Pons (tissue), 1 donor: Measurements from ENCODE around the gene ARHGAP31.
A peak's percentile ranks its signal among the peaks of the same experiment; 100 is the strongest.
"Not testable (repeated sequence)": the region's sequence is repeated elsewhere in the genome, so short reads cannot be mapped to it uniquely, and the experiment has no call there.

Source experiments
- DNase-seq: peaks from one replicate; pipeline ENCODE4 v3.0.0-alpha.2; 2016; ENCODE audit warnings: low spot score

Gene ARHGAP31

DNA sequence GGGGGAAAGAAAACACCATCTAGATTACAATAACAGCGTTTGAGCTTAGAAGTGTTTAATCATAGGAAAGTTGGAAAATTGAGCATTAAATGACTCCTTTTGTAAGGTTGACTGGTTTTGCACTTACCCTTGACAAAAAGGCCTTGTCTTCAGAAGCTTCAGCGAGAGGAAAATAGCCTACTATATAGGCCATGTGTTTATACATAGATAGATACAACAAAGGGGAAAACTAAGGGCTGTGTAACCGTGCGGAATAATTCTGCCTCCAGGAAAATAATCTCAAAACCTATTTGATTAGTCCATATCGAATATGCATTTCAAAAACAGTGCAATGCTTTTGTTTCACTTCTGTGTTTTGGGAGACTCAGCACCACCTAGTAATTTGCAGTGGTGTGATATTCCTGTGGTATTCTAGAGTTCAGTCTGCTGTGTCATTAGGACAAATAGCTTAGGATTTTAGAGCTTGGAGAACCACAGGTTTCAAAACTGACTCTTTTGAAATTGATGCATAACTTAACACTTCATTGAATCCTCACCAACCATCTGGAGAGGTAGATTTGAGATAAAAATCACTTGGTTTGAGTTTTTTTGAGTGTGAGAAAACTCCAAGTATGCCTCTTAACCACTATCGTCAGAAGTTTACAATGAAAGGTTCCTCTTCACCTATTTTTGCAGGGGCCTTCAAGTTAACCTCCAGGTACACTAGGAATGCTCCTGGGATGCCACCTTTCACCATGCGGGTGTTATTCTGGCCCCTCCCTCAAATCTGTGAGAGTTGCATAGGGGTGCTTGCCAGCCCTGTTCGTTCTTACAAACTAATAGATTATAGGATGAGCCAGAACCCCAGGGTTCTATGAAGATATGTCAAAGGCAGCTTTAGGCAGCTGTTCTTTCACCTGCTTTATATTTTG lies 1.9 kb downstream of the ARHGAP31 start:
- DNase-seq, result no peak

DNA sequence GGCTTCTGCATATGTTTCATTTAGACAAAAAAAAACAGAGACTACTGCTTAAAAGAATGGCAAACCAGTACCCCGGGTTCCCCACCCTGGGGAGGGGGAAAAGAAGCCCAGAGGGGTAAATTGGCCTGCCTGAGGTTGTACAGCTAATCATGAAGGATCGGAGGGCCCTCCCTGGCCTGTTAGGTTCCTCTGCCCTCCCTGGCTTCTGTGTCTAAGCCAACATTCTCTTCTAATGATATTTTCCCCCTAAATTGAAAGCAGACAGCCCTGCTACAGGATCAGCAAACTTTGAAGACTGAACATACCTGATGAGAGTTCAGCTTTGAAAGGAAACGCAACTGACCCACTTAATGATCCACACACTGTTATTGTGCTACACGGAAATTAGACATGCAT lies 2.5 kb downstream of the ARHGAP31 start:
- no peak for DNase-seq

DNA sequence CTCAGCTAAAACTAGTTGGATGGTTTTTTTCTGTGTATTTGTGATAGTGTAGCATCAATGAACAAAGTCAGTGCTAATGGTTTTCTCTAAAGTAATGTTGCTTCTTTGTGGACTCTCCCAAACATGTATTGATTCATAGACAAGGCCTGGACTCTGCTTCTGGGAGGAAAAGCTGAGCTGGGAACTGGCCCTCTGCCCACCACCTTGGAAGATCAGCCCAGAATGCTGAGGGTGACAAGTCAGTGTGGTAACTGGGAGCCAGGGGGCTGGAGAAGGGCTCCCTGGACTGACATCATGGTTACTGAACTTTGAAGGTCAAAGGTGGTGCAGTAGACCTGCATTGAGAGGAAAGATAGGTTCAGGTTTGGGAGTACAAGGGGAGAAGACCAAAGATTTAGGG lies 3.0 kb downstream of the ARHGAP31 start:
- no peak for DNase-seq

DNA sequence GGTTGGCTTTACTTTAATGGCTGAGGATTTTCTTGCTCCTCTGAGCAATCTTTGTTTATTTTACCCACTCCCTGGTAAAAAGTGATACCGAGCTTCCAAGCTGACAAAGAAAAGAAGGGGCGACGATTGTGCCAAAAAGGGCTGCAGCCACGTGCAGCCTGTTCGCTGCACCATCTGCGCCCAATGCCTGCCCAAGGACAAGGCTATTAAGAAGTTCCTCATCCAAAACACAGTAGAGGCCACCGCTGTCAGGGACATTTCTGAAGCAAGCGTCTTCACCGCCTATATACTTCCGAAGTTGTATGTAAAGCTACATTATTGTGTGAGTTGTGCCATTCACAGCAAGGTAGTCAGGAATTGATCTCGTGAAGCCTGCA lies 4.4 kb downstream of the ARHGAP31 start:
- no peak for DNase-seq

DNA sequence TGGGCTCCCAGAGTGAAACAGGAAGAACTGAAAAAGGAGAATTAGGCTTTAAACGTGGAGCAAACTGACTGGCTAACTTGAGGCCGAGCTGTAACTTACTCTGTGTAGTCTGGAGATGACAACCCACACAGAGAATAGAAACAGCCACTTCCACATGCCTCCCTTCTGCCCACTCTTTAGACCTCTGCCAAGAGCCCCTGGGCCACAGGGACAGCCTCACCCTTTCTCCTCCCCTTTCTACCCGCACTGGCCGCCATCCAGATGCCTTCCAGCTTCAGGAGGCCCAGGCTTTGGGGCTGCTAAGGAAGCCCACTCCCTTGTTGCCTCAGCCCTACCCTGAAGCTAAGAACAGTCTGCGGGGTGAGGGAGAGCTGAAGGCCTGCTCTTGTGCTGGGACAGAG lies 6.8 kb downstream of the ARHGAP31 start:
- DNase-seq, result peak; percentile 80

DNA sequence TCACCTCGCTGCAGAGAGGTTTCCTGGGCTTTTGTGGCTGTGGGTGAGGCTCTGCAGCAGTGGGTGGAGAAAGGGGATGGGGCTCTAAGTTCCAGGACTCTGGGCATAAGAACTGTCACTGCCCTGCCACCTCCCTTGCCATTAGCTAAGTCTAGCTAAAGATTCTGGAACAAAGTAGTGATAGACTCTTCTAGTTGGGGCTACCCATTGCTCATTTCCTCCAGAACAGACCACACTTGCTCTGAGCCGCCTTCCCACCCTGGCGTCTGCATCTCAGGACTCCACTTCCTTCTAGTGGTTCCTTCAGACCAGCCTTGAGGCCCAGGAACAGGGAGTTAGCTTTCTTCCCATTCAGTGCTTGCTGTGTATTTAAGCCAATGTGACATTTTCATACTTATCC lies 7.5 kb downstream of the ARHGAP31 start:
- peak; percentile 64 for DNase-seq

DNA sequence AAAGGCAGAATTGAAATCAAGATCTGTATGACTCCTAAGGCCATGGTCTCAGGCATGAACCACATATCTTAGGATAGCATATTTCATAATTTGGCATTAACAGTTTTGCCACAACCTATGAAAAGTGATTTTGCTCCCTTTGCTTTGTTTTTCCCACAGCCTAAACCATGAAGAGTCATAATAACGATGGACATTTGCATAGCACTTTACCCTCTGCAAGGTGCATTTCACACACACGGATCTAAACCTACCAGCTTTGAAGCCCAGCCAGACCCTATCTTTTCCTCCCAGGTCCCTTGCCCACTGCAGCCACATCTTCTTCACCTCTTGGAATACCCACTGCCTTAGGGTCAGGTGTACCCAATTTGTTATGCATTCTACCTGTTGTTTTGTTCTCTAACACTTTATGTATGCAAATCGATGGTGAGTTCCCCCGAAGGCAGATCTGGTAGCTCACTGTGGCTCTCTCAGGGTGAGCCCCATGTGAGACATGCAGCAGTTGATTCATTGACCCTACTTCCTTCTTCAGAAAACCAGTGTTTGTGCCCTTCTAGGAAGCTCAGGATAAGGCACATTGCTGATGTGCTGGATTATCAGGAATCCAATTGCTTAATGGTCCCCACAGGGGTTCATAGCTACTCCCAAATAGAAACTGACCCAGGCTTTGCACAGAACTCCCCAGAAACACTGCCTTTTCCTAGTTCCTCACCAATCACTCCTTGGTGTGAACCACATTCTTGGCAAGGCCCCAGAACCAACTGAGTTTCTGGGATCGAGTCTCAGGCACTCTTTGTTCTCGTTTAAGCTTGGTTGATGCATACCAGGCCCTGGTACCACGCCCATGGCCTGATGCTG lies 8.7 kb downstream of the ARHGAP31 start:
- DNase-seq, result no peak

DNA sequence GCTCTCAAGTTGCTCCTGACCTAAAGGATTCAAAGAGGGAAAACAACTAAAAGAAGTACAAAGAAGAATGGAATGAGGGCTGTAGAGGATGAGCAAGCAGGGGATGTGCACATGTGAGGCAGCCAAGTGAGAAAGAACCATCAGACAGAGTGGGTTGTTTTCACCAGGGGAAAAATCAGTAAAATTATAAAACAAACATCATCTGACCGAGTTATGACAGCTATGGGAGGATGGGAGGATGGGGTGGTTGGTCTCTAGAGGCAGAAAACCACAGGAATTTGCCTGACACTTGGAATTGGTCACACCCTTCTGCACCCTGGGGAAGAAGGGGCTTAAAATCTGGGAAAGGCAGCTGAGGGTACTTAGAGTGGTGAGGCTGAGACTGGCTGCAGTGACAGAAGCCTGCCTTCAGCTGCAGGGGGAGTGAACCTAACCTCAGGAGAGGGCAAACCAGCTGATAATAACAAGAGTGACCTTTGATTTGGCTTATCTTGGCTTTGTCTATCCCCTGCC lies 10.1 kb downstream of the ARHGAP31 start:
- no peak for DNase-seq

DNA sequence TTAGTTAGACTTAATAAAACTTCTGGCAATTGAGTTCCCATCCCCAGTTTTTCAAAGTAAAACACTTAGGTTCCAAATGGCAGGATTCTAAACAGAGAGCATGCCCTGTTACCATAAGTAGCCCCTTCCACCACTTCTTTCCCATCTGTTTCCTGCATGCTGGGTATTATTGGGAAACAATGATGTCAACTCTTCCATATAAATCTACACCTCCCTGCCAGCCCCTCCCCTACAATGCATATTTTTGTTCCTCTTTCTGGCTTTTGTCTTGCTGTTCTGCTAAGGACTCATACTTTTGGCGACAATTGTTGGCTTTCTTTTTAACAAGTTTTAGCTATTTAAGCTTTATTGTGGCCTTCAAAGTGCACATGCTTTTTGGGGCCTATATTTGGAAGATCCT lies 11.1 kb downstream of the ARHGAP31 start:
- no peak for DNase-seq

DNA sequence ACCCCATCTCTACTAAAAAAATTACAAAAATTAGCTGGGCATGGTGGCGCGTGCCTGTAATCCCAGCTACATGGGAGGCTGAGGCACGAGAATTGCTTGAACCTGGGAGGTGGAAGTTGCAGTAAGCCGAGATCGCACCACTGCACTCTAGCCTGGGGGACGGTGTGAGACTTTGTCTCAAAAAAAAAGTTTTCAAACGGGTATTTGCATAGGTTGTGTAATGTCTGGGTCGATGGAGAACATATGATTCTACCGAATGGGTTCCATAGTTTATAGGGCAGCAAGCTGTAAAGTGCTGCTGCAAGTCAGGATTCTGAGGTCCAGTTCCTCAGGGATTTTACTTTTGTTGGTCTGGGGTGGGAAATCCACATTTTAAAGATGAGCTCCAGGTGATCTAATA lies 12.2 kb downstream of the ARHGAP31 start:
- not testable (repeated sequence) for DNase-seq

DNA sequence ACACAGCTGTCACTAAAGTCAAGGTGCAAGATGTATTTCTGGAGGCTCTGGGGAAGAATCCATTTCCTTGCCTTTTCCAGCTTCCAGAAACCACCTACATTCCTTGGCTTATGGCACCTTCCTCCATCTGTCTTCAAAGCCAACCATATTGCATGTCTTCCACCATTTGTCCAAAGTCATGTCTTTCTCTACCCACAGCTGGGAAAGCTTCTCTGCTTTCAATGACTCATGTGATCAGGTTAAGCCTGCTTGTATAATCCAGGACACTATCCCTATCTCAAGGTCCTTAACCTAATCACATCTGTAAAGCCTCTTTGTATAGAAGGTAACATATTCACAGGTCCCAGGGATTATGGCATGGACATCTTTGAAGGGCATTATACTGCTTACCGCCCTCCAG lies 14.2 kb downstream of the ARHGAP31 start:
- DNase-seq, result no peak

DNA sequence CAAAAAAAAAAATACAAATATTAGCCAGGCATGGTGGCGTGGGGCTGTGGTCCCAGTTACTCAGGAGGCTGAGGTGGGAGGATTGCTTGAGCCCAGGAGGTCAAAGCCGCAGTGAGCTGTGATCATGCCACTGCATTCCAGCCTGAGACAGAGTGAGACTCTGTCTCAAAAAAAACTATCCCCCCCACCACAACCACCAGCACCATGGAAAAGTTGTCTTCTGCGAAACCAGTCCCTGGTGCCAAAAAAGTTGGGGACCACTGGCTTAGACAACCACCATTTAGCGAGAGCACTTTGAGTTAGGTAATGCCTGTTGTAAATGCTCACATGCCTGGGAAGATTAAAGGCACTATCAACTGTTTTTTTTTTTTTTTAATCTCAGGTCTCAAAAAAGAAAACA lies 15.4 kb downstream of the ARHGAP31 start:
- DNase-seq, result no peak

DNA sequence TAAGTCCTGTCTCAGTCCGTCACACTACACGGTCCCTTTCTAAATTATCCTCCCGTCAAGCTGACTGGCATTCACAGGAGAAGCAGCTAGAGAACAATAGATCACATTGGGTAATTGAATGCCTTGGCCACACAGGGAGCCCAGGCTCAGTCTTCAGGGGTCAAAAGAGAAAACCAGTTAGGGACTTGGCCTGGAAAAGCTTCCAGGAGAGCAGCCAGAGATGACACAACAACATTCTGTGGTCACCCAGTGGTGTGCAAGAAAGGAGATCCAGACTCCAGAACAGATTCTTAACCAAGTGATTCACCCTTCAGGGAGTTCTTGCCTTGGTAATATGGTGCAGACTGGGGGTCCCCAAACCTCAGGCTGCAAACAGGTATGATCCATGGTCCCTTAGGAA lies 15.9 kb downstream of the ARHGAP31 start:
- no peak for DNase-seq

DNA sequence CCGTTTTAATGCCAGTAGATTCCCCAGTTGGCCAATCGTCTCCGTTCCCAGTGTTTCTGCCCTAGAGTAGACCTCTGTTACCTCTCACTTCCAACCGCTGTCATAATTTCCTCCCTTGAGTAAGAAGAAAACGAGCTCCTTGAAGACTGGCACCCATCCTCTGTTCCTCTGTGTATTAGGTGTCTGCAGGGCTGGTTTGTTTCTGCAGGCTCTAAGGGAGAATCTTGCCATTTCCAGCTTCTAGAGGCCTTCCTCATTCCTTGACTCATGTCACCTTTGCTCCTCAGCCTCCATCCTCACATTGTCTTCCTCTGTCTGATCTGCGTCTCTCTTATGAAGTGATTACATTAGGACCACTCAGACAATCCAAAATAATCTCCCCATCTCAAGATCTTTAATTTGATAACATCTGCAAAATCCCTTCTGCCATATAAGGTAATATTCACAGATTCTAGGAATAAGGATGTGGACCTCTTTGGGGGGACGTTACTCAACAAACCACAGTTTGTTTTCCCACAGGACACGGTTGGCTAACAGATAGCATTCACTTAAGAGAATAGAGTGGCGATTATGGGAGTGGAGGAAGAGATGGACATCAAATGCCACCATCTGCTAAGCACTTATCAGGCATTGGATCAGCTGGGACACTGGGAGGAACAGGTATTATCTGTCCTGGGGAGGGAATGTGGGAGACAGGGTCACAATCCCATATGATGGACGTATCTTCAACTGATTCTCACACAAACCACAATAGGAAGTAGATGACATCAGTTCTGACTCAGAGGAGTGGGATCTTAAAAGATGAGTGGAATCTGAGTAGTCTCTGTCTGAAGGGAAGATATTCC lies 17.1 kb downstream of the ARHGAP31 start:
- DNase-seq, result no peak

DNA sequence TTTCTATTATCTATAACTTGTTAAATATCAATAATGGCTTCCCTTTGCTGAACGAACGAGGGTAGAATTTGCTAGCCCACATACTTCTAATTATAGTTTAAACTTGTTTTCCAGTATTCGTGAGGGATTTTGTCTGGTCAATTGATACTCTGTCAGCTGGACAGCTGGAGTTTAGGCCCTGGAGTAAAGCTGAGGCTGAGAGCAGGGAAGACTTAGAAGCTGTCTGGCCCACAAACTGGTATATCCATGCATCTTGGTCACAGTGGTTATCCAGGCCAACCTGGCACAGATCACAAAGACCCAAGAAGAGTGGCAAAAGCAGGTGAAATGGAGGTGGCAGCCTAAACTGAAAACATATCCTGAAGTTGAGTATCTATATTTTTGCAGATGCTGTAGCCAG lies 19.3 kb downstream of the ARHGAP31 start:
- DNase-seq, result no peak

DNA sequence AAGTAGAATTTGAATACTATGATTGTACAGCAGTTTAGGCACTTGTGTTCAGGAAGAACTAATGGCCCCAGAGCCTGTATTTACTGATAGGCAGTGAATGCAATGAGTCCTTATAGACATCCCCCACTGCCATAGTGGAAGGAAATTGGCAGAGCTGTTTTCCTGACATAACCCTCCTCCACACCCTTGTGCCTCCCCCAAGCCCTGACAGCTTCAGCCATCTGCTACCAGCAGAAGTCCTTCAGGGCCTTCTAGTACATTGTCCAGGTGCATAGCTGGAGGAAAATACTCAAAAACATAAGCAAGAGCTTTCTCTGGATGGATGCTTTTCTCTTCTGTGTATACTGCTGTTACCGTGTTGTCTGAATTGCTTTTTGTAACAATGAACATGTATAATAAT lies 20.6 kb downstream of the ARHGAP31 start:
- no peak for DNase-seq

DNA sequence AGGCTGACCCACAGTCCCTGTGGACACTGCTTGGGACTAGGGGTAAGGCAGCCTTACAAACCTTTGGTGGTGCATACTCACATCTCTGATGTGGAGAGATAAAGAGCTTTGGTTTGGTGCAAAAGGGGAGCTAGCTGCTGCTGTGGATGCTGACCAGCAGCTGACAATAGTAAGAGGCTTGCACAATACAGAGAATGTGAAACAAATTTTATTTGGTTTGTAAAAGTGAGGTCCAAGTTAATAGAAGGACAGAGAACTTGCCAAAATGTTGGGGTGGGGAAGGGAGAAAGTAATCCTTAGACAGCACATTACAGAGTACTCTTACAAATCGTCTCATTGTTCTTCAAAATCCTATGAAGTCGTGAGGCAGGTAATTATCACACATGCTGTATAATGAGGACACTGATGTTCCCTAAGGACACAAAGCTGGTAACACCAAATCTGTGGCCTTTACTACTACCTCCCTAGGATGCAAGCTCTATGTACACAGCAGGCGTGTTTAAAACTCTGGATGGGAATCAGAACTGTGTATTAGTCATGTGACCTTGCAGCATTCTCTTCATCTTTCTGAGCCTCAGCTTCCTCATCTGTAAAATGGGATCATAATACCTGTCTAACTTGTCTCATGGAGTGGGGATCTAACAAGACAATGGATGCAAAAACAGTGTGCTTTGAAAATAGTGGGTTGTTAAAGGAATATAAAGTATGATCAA lies 21.6 kb downstream of the ARHGAP31 start:
- no peak for DNase-seq

DNA sequence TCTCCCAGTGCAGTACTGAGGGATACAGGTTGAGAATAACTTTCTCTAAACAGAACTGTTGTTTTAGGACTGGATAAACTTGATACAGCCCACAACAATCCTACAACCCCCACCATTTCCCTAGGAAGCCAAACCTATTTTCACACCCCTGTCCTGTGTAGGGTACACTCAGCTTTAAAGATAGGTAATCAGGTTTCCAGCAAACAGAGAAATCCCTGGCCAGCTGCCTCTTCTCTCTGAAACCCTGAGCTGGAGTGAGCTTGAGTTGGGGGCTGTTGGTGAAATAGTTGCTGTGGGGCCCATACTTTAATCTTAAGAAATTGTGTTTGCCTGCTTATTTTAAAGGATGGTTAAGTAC lies 22.1 kb downstream of the ARHGAP31 start:
- DNase-seq, result no peak

DNA sequence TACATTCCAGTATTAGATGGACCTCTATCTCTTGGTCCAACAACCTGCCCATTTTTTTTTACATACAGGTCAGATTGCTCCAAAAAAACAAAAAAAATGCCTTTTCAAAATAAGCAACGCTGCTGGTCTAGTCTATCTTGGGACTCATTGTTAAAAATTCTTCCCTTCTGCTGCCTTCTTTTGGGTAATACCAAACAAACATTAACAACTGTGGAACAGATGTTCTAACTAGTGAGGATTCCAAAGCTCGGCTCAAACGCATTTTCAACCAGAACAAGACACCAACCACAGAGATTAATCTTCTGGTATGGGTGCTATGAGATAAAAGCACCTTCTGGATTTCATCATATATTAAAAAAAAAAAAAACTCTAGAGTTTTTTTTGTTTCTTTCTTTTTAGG lies 24.7 kb downstream of the ARHGAP31 start:
- DNase-seq, result no peak

DNA sequence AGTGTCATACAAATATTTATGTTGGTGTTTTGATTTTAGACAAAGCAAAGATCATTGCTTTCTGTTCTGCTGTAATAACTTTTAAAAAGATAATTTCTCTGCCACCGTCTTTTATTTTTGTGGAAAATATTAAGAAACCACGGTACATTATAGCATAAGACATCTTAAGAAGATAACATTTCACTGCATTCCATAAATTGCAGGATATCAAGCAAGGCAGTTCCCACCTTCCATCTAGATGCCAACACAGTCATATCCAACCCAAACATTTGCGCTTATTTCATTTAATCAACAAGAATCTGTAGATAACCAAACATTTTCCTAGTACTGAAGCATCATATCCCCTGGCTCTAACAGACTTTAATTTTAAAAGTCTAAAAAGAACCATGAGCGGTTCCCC lies 25.1 kb downstream of the ARHGAP31 start:
- DNase-seq, result no peak

DNA sequence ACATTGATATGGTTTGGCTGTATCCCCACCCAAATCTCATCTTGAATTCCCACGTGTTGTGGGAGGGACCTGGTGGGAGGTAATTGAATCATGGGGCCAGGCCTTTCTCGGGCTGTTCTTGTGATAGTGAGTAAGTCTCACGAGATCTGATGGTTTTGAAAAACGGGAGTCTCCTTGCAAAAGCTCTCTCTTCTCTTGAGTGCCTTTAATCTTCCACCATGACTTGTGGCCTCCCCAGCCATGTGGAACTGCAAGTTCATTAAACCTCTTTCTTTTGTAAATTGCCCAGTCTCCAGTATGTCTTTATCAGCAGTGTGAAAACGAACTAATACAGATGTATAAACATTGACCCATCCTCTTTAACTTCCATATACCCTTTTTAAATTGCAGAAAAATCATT lies 26.6 kb downstream of the ARHGAP31 start:
- DNase-seq, result not testable (repeated sequence)
